ENCODE measurements around the gene WDR83.
"Not testable (repeated sequence)": the region's sequence is repeated elsewhere in the genome, so short reads cannot be mapped to it uniquely, and the experiment has no call there.

WDR83 gene

GRCh38 chr19:12656899-12657571 lies 9.6 kb upstream of the WDR83 start:
- DNase-seq (ENCODE audit: low spot score): peak; percentile 36

DNA sequence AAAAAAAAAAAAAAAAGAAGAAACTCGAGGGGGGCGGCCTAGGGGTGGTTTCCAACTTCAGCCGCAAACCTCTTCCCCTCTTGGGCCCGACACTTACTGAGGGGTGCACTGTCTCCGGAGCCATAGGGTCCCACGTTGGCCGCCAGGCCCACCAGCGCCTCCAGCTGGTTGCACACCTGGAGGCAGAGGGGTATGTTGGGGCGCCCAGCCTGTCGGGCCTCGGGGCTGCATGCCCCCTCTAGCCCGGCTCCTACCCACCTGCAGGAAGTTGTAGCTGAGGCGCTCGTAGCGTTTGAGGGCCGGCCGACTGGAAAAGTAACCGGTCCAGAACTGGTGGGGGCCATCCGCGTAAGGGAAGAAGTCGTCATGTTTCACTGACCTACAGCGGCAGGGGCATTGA lies 8.6 kb upstream of the WDR83 start:
- no peak for DNase-seq (ENCODE audit: low spot score)

GRCh38 chr19:12660980-12661379 lies 5.6 kb upstream of the WDR83 start:
- DNase-seq (ENCODE audit: low spot score): no peak

- DNase-seq (ENCODE audit: low spot score): peak; percentile 45
These were observed 2.0 kb upstream of the WDR83 start for GRCh38 chr19:12664406-12665280.

GRCh38 chr19:12665281-12665573 lies 1.4 kb upstream of the WDR83 start:
- DNase-seq (ENCODE audit: low spot score): no peak

- DNase-seq (ENCODE audit: low spot score): no peak
These were observed 839 bp upstream of the WDR83 start for GRCh38 chr19:12665671-12666264.

- no peak for DNase-seq (ENCODE audit: low spot score)
These were observed 1.2 kb downstream of the WDR83 start for GRCh38 chr19:12667731-12668302.

GRCh38 chr19:12668346-12668745 lies 1.7 kb downstream of the WDR83 start:
- DNase-seq (ENCODE audit: low spot score): no peak

DNA sequence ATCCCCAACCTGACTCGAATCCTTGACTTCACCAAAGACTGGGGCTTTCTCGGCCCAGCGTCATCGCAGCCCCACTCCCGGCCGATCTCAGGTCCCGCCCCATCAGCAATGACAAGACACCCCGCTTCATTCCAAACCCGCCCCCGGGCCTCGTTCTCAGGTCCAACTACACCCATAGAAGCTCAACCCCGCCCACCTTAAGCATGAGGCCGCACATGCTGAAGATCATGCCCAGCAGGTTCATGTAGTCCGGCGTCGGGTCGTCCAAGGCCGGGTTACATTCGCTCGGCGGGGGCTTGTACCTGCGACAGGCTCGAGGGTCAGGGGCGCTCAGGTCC lies 2.3 kb downstream of the WDR83 start:
- DNase-seq (ENCODE audit: low spot score): peak; percentile 68

GRCh38 chr19:12669270-12670158 lies 2.9 kb downstream of the WDR83 start:
- peak; percentile 86 for DNase-seq (ENCODE audit: low spot score)

DNA sequence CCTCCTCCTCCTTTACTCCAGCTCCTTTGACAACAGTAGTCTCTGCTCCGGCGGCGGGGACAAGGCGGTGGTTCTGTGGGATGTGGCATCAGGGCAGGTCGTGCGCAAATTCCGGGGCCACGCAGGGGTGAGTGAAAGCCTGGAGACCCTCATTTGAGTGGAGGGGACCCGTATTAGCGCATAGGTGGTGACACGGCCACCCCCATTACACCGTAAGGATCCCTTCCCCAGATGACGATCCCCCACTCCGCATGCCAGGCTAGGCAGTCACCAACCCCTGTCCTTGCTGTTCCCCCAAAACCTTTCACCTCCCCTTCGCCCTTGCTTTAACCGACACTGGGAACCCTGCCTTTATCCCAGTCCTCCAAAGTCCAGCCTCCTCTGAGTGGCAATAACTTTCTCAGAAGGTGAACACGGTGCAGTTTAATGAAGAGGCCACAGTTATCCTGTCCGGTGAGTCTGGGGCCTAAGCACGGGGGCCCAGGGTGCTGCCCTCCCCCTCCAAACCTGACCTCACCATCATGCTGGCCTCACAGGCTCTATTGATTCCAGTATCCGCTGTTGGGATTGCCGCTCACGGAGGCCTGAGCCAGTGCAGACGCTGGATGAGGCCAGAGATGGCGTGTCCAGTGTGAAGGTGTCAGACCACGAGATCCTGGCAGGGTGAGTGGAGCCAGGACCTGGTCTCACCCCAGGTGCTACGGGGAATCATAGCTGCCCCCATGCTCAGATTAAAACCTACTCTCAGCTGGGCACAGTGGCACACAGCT lies 3.7 kb downstream of the WDR83 start:
- no peak for DNase-seq (ENCODE audit: low spot score)

DNA sequence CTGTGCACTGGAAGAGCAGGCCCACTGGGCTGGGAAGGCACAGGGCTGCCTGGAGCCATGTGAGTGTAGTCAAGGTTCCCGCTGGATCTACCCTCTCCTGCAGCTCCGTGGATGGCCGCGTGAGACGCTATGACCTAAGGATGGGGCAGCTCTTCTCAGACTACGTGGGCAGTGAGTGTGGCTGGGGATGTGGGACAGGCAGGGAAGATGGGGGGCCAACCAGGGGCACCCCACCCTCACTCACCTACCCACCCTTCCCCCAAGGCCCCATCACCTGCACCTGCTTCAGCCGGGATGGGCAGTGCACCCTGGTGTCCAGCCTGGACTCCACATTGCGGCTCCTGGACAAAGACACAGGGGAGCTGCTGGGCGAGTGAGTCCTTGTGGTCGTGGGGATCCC lies 6.1 kb downstream of the WDR83 start:
- no peak for DNase-seq (ENCODE audit: low spot score)

DNA sequence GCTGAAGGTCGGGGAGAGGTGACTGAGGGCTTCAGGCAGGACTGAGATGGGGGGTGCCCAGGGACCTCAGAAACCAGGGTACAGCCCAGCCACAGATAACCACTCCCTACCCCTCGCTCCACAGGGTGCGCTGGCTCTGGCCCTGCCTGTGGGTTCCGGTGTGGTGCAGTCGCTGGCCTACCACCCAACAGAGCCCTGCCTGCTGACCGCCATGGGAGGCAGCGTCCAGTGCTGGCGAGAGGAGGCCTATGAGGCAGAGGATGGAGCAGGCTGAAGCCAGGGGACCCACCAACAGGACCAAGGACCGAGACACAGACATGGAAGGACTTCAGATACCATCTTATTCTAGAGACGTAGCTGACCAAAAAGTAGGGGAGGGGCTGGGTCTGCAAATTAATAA lies 8.8 kb downstream of the WDR83 start:
- no peak for DNase-seq (ENCODE audit: low spot score)

GRCh38 chr19:12675940-12676339 lies 9.3 kb downstream of the WDR83 start:
- DNase-seq (ENCODE audit: low spot score): no peak

- peak; percentile 85 for DNase-seq (ENCODE audit: low spot score)
These were observed 9.8 kb downstream of the WDR83 start for GRCh38 chr19:12676384-12676792.

DNA sequence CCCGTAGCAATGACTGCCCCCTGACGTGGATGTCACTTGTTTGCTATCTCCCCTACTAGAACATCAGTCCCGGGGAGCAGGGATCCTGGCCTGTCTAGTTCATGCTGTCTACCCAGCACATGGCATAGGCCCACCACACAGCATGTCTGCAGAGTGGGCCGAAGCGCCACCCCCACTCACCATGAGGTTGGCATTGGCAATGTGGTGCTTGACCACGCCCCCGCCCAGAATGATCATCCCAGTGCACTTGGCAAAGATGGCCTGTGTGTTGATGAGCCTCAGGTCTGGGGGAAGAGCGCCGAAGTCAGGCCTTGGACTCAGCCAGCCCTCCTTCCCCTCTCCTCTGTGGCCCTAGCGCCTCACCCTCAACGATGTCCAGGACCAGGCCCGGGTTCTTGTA lies 10.3 kb downstream of the WDR83 start:
- no peak for DNase-seq (ENCODE audit: low spot score)

DNA sequence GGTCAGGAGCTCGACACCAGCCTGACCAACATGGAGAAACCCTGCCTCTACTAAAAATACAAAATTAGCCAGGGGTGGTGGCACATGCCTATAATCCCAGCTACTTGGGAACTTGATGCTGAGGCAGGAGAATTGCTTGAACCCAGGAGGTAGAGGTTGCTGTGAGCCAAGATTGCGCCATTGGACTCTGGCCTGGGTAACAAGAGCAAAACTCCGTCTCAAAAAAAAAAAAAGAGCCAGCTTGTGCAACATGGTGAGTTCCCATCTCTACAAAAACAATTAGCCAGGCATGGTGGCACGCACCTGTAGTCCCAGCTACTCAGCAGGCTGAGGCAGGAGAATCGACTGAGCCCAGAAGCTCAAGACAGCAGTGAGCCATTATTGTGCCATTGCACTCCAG lies 11.4 kb downstream of the WDR83 start:
- not testable (repeated sequence) for DNase-seq (ENCODE audit: low spot score)

DNA sequence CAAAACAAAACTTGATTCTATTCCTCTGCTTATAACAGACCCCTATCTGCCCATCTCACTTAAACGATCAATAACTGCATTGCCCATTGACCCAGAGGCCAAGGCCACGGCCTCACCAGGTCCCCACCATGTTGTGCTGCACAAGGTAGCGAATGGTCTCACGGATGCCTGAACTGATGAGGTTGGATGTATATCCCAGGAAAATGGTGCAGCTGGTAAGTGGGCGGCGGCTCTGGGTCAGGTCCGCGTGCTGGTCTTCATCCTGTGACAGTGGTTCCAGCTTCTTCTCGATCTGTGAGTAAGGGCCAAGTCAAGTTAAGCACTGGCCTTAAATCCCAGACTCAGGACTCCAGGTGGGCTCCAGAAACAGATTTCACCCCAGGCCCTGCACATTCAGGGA lies 13.4 kb downstream of the WDR83 start:
- no peak for DNase-seq (ENCODE audit: low spot score)

GRCh38 chr19:12681074-12681987 lies 14.7 kb downstream of the WDR83 start, which contains the start of gene DHPS:
TSS of gene DHPS (minus strand) at chr19:12681880. CDS start at chr19:12681766, 114 bp downstream.
- peak; percentile 94 for DNase-seq (ENCODE audit: low spot score)

DNA sequence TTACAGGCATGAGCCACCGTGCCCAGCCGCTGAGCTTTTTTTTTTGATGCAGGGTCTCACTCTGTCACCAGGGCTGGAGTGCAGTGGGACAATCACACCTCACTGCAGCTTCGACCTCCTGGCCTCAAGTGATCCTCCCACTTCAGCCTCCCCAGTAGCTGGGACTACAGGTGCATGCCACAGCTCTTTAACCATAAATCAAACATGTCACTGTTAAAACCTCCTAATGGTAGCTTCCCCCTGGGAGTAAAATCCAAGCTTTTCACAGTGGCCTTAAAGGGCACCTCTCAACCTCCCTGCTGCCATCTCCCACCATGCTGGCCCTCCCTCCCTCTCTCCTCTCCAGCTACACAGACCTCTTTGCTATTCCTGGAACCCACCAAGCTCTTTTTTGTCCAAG lies 19.2 kb downstream of the WDR83 start:
- no peak for DNase-seq (ENCODE audit: low spot score)
